Ramos (cell line): ENCODE results near the gene KRTAP10-5.
"Not testable (repeated sequence)": the region's sequence is repeated elsewhere in the genome, so short reads cannot be mapped to it uniquely, and the experiment has no call there.

Experiments used
- in situ Hi-C: fragments of 300-500 bp; cut with MboI; formaldehyde crosslinking; loops from one replicate; pipeline ENCODE4 v1.14.3; 2022; ENCODE audit warnings: low sequenced_read_pairs; ENCODE audit not compliant: unreplicated experiment

The KRTAP10-5 gene

GRCh38 chr21:44592446-44593311 is 12.3 kb upstream of the KRTAP10-5 start, which contains the start of gene KRTAP10-6:
TSS of gene KRTAP10-6 (minus strand) at chr21:44592505. CDS start at chr21:44592484, 21 bp downstream.
- in situ Hi-C loops = no loop called here

DNA sequence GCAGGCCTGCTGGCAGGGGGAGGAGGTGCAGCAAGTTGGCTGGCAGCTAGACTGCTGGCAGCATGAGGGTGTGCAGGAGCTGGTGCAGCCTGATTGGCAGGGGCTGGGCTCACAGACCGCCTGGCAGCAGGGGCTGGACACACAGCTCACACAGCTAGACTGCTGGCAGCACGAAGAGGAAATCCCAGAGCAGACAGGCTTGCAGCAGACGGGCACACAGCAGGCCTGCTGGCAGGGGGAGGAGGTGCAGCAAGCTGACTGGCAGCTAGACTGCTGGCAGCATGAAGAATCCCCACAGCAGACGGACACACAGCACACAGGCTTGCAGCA is 11.4 kb upstream of the KRTAP10-5 start:
- in situ Hi-C loops = not testable (repeated sequence)

GRCh38 chr21:44590897-44591800 is 10.7 kb upstream of the KRTAP10-5 start:
- in situ Hi-C loops = not testable (repeated sequence)

GRCh38 chr21:44590311-44590721 is 9.9 kb upstream of the KRTAP10-5 start:
- in situ Hi-C loops = no loop called here

- in situ Hi-C loops = no loop called here
Observed at GRCh38 chr21:44589586-44590305, 9.3 kb upstream of the KRTAP10-5 start.

DNA sequence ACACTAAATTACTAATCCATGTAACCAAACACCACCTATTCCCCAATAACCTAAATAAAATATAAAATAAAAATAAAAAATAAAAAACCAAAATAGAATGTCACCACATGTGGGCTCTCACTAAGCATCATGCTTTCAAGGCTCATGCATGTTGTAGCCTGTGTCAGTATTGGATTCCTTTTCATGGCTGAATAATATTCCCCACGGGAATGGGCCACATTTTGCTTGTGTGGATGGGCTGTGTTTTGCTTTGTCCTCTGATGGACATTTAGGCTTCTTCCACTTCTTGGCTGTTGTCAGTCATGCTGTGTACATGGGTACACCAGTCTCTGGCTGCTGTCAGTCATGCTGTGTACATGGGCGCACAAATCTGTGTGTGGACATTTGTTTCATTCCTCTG is 8.7 kb upstream of the KRTAP10-5 start:
- in situ Hi-C loops = no loop called here

- in situ Hi-C loops = no loop called here
Observed at GRCh38 chr21:44585892-44586291, 5.5 kb upstream of the KRTAP10-5 start.

GRCh38 chr21:44583800-44584147 is 3.4 kb upstream of the KRTAP10-5 start:
- in situ Hi-C loops = no loop called here

- in situ Hi-C loops = no loop called here
Observed at GRCh38 chr21:44583089-44583799, 2.8 kb upstream of the KRTAP10-5 start.

DNA sequence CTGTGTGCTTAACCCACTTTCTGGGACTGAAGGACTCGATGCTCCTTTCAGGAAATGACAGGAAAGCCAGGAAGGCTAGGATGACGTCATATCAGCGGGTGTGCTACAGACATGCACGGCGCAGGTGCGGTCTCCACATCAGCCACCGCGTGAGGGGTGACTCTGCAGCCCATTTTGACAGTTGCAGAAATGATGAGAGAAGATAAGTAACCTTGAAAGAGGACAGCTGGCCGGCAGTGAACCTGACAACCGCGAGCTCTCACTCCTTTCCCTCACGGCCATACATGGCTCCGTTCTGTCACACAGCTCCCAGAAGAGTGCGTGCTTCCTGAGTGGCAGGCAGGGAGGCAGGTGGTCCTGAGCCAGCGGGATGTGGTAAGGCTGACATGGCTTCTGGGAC is 1.7 kb upstream of the KRTAP10-5 start:
- in situ Hi-C loops = no loop called here

DNA sequence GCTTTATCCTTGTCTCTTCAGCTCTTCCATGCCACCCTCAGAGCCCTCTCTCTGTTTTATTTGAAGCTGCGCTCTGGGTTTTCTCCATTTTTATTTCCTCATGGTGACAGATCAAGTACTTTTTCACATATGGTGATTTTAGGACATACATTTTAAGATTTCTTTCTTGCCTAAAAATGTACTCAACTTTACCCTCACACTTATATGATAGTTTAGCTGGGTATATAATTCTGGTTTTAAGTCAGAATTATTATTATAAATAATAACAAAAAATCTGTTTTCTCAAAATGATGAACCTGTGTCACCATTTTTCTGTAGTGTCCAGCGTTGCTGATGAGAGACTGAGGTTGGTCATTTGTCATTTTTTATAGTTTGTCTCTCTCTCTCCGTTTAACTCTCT is 754 bp upstream of the KRTAP10-5 start:
- in situ Hi-C loops = no loop called here

DNA sequence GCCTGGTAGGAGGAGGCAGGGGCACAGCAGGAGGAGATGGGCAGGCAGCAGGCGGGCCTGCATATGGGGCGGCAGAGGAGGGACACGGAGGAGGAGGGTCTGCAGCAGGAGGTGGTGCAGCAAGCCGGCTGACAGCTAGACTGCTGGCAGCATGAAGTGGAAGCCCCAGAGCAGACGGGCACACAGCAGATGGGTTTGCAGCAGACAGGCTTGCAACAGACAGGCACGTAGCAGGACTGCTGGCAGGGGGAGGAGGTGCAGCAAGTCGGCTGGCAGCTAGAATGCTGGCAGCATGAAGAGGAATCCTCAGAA is 615 bp downstream of the KRTAP10-5 start:
- in situ Hi-C loops = no loop called here

DNA sequence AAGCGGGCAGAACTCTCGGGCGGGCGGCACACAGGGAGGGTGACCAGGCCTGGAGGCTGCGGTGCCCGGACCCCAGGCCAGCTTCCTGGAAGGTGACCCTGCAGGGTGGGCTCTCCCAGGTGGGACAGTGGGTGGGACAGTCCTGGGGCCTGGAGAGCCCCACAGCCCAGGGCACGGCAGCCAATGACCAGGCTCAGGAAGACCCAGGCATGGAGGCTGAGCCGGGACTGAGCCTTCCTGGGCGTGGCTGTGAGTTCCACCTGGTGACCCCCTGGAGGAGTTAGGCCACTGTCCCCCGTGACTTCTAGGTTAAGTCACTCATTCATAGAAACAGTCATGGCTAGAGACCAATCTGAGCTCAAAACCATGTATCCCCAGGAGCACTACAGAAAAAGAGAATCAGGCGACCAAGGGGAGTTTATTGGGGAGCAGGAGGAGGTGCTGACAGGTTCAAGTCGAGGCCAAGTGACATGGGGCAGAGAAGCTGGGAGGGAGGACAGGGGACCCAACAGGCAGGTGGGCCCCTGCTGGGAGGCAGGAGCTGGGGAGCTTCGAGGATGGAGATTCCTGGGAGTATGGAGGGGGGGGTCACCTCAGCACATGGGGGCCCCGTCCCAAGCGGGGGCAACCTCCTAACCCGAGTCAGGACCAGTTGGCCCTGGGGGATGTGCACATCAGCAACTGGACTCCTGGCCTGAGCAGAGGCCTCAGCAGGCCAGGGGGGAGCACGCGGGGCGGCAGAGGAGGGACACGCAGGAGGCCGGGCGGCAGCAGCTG is 1.2 kb downstream of the KRTAP10-5 start:
- in situ Hi-C loops = no loop called here

DNA sequence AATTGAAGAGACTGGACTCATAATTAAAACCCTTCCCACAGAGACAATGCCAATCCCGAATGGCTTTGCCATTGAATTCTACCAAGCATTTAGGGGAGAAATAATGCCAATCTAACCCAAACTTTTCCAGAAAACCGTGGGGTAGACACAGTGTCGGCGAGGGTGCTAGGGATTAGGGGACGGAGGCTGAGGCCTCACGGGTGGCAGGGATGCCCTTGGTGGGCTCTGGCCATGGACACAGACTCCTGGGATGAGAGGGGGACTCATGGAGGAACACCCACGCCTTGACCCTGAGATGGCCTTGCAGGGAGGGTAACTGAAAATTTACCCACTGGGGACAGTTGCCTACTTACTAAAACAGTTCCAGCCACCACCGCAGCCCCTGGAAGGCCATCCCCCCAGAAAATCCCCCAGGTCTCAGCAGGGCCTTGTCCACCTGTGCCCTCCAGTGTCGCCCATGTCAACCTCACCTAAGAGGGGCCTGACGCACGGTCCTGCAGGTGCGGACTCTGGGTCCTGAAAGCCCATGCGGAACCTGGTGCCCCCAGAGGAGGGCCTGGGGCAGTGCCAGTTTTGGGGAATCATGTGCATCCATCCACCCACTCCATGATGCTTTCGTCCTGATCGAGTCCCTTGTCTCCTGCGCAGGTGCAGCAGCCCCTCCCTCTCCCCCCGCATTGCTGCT is 1.9 kb downstream of the KRTAP10-5 start:
- in situ Hi-C loops = no loop called here

DNA sequence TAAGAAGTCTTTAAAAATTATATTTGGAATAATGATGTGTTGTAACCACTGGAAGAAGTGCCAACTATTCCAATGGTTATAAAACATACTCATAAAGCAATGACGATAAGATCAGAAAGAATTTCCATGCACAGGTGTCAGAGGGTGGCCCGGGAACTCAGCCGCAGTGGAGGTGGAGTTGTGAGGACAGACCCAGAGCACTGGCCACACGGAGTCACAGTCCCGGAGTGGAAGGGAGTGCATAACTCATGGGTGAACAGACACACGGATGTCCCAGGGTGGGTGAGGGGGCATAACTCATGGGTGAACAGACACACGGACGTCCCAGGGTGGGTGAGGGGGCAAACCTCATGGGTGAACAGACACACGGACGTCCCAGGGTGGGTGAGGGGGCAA is 4.4 kb downstream of the KRTAP10-5 start:
- in situ Hi-C loops = no loop called here

GRCh38 chr21:44575307-44576024 is 4.9 kb downstream of the KRTAP10-5 start:
- in situ Hi-C loops = no loop called here

- in situ Hi-C loops = no loop called here
Observed at GRCh38 chr21:44574457-44575306, 5.7 kb downstream of the KRTAP10-5 start.
